Stimulated activated CD4-positive, alpha-beta T cell treated with anti-CD3 and anti-CD28 coated beads, Interleukin-4, amount 100 ng/mL, for 1 hour (primary cell): ENCODE measurements around the gene SMYD3.

Source experiments
- DNase-seq: peaks from one replicate; pipeline ENCODE4 v3.0.0-alpha.2; 2020

The SMYD3 gene

DNA sequence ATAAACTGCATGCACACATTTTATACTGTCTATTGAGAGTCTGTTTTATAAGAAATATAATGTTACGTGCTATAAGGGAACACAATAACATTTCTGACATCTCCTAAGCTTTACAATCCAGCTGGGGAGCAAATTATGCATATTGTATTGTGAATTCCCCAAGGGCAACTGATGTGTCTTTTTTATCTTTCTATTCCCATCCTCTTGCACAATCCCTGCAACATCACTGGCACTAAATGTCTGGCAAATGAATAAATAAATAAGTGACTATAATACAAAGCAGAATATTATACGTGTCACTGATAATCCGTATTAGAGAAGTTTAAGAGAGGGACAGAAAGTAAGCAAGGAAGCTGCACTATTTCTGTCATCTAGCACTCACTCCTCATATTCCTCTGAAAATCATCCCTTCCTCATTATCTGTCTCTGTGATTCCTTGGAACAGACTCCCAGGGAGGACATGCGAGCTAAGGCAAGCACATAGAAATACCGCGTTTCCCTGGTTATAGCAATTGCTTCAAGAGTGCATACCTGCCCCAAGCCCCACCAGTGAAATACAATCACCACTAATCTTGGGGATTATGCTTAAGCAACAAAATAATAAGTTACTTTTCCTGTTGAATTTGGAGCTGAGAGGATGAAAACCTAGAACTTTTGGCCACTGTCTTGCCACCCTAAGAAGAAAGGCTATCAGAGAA is 205.4 kb downstream of the SMYD3 start:
- DNase-seq, result no peak

DNA sequence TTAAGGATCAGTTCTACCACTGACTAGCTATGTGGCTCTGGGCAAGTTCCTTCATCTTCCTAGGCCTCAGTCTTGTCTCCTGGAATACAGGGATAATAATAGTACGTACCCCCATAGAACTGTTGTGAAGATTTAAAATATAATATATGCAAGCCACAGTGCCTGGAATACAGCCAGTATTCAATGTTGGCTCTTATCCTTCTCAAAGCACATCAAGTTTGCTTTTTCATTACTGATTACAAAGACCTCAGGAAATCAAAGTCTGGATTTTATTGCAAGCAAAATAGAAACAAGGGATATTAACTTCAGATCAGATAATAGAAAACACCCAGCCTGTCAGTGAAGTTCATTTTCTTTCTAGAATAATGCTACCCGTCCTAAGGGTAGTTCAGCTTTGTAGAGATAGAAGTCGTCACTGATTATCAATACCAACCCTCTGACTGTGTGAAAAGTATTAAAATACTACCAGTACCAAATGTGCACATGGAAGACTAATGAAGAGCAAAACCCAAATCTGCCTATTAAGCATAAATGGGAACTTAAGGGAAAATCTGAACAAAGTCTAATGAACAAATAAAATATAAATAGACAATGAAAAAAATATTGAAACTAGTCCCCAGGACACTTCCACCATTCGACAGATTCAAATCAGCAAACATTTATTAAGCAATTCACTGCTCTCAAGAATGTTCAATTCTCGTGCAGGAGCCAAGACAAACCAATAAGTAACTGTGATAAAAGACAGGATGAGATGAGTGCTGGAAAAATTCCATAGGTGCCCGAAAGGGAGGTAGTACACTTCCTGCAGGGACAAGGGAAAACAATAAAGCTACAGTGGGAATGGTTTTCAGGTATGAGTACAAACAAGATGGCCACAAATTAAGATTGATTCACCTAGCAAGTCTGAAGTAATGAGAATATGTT is 206.2 kb downstream of the SMYD3 start:
- no peak for DNase-seq

DNA sequence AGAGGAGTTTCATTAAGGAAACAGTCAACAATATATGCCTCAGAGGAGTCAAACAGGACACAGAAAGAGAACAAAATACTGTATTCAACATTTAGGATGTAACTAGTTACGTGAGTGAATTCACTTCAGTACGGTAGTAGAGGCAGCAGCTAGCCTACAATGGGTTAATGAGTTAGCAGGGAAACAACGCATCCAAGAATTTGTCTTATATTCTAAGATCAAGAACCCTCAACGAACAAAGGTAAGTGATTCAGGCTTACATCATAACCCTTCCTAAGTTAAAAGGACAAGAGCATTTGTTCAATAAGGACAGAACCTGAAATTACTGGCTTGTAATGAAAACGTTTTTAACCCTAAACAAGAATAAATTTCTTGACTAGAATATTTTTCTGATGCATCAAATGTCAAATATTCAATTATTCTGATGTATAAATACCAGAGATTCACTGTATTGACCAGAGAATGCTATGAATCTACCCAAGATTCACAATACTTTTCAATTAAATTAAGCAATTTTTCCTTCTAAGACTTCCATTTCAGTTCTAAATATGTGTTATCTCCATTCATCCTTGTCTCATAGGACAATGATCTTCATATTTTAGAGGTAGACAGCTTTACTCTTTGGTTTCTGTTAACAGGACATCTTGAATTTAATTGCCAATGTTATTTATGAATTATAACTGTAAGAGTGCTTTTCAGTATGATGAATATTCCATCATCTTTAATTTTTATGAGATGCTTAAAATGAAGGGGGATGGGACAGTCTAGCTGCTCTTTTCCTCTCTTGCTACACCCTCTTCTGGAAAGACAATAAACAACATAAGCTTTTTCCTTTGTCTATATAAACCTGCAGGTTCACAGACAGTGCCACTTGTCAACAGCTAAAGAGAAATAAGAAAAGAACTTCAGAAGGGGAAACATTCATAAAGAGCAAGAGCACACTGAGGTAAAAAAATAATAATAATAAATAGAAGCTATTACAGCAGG is 209.5 kb downstream of the SMYD3 start:
- DNase-seq, result no peak

DNA sequence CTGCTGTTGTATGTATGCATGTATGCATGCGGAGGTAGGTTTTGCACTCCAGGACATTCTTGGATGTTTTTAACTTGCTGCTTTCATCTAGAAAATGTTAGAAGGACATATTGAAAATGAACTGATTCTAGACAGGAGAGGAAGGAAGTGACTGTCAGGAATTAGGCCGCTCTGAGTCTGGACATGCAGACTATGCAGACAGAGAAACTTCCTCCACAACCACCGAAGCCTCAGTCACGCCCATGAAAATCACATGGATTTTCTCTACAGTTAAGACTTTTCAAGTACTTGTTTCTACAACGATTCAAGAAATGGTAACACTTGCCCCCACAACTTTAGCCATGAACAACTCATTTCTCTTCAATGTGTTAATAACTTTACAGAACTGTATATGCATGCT is 211.1 kb downstream of the SMYD3 start:
- no peak for DNase-seq

DNA sequence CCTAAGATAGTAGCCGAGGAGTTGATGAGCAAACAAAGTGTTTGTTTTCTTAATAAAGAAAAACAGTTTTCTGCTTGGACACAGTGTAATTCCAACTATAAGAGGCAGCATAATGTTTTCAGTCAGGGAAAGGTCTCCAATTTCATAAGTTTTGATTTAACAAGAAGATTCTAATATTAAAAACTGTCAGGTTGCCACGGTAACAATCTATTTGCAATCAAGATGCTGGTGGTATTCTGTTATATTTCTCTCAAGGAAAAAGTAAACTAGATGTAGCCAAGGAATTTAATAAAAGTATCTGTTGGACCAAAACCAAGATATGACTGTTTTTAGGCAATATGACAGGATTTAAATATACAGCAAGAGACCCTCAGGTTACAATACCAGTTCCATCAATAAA is 211.7 kb downstream of the SMYD3 start:
- DNase-seq, result no peak

DNA sequence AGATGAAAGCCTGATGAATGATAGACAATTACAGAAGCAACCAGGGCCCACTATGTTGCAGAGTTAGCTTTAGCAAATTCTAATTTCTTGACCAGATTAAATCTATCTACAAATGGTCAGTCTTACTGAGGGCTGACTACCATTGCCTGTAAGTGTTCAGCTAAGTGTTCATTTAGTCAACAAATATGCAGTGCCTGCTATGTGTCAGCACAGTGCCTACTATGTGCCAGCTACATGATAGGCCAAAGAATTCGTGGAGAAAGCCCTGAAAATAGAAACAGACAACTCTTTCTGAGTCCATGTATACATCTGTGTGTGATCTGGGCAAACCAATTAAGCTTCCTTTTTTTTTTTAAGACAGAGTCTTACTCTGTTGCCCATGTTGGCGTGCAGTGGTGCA is 212.8 kb downstream of the SMYD3 start:
- no peak for DNase-seq

DNA sequence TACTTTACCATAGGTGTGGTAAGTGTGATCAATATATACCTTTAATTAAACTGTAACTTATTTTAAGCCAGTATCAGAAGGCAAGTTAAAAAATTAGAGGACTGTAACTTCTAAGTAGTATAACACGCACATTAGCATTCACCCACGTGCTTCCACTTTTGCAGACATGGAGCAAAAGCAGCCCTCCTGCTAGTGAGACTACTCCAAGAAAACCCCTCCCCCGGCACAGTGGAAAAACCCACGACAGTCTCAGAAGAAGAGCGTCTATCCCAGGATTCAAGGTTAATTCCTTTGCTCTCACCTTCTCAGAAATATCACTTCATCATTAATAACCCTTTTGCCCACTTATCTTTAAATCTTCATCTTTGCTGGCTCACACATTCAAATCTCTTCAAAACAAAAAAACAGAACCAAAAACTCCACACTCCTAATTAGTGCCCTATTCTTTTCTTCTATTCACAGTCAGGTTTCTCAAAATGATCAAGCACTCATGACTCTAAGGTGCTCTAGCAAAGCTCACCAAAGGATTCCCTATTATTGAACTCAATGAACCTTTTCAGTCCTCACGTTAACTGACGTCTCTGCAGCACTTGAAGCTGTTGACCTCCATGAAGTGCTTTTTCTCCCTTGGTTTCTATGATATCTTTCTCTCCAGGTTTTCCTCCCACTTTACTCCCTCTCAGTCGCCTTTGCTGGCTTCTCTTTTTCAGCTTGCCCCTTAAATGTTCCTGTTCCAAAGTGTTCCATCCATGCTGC is 213.5 kb downstream of the SMYD3 start:
- no peak for DNase-seq

DNA sequence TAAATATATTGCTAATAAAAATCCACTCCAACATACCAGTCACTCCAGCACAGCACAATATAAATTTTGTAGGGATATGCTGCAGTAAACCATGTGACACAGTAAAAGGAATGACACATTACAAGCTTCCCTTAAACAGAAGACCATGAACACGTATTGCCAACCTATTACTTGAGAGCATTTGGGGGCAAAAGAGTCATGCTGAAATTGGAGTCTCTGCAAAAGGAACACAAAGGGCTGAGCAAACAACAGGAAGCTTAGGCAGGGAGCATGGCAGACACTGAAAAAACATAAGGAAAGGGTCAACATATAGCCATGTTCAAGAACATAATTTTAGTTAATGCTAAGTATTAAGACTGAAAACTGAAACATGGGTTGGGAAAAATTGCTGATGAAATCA is 214.5 kb downstream of the SMYD3 start:
- no peak for DNase-seq

DNA sequence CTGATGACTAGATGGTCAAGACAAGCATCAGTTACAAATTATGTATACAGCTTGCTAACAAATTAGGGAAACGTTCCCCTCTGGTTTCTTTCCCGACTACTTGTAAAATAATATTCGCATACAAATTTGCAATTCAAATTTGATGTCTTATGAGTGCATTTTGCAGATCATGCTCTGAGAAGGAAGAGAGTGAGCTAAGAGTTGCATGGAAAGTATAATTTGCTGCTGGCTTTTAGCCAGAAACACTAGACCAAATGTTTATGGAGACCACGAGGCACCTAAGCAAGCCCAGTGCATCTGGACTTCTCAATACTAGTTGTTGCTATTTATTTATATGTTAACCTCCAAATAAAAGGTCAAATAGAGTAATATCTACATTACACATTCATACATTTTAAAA is 216.0 kb downstream of the SMYD3 start:
- no peak for DNase-seq

DNA sequence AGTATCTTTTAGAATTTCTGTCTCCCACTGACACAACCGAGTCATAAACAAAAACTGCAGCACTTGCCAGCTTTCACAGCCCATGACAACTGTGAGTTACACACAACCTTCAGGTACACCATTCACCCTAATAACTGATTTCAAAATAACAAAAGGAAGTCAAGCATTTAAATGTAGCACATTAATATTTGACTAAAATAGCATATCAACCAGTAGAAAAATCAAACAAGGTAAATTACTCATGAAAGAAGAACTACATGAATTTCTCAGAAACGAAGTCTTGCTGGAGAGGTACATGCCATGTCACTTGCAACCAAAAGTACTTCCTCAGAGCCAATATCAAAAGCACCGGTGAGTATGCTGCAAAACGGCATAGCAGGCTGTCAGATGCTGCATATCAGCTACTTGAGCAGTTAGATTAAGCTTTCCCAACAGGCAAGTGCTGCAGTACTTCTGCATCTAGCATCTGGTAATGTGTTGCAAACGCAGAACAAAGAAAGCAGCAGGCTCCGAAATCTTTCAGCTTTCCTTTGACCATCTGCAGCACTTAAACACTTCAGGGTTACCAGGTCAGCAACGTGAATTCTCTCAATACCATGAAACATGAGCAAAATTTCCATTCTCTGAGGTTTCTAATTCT is 223.2 kb downstream of the SMYD3 start:
- no peak for DNase-seq

DNA sequence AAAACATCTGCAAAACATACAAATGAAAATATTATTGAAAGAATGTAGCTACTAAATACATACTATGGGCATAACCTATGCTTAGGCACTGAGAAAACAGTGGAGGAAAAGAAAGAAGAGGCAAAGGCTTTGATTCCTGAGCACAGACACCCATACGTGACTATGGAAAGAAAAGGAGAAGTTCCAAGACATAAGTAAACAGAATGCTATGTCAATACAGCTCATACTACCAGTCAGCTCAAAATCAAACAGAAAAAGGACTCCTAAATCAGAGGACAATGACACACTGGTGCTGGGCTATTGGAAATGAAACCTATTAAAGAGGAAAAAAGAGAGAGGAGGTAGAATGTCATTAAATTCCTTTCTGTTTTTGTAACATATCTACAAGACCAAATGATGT is 225.4 kb downstream of the SMYD3 start:
- no peak for DNase-seq

DNA sequence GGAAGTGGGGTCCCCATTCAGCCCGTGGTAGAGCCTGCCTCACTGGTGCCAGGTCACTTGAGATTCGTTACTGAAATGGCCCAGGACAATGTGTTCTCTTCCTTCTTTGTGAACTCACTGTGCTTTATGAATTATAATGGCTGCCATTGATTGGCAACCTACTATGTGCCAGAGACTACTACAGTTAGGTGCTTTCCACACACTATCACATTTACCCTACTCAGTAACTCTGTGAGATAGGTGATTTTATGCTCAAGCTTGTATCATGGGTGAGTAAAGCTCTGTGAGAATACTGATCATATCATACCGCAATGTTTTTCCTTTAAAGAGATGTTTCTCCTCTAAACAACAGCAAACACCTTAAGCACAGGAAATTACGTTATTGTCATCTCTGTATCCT is 225.9 kb downstream of the SMYD3 start:
- no peak for DNase-seq

DNA sequence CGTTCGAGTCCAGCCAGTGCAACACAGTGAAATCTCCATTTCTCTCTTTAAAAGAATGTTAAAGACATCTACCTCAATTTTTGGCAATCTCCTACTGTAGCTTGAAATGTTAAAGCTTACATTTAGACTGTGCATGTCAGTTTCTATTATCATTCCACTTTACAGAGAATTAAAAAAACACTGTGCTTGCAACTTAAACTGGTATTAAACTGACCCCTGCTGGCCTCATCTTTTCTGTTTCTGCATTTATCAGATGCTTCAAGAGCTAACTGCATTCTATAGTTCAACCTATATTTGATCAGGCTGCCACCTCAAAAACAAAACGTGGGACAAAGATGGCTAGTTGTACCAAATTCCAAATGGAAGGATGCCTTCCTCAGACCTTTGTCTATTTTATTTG is 226.5 kb downstream of the SMYD3 start:
- DNase-seq, result no peak

DNA sequence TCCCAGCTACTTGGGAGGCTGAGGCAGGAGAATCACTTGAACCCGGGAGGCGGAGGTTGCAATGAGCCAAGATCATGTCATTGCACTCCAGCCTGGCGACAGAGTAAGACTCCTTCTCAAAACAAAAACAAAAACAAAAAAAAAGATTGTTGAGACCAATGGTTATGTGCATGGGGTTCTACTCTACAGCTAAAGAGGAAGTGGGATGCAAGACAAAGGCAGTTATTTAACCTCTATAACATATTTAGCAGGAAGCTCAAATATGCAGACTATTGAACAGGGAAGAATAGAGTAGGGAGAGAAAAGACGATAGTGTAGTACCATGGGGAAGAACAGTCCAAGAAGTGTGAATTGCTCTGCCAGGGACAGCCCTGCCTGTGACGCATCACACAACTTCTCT is 227.7 kb downstream of the SMYD3 start:
- DNase-seq, result no peak

DNA sequence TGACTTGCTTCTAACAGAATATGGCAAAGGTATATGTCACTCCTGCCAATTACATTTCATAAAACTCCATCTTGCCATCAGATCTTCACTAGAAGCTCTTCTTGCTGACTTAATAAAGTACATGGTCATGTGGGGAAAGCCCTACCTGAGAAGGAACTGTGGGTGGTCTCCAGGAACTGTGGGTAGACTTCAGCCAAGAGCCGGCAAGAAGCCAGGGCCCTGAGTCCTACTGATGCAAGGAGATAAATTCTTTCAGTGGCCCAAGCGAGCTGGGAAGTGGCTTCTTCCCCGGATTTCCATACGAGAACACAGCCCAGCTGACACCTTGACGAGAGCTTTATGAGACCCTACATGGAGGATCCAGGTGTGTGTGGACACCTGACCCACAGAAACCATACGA is 228.7 kb downstream of the SMYD3 start:
- DNase-seq, result no peak

DNA sequence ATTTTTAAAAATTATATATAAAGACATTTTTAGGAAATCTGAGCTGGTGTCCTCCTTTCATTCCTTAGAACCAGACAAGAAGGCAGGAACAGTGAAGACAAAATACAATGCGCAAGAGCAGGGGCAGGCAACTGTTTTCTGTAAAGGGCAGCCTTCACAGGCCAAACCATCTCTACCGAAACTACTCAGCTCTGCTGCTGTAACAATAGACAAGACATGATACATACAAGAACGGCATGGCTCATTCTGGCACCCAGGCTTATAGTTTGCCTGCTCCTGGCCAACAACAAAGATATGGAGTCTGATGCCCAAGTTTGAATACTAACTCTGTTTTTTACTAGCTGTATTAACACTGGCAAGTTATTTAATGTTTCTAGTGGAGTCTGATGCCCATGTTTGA is 232.0 kb downstream of the SMYD3 start:
- DNase-seq, result no peak

DNA sequence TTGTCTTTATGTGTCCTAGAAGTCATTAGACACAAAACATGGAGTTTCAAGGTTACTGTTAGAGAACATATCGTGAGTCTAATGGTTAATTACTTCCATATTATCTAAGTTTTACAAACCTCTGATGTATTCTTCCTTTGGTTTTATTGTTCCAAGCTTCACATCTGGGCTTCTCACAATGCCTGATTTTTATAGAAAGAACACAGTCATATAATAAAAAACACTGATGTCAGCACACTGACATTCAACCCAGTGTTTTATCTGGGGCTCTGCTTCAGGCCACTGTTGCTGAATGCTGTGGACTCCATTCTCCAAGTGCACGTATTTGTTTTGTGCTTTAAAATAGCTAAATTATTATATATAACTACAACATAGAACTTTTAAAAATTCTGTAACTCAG is 232.9 kb downstream of the SMYD3 start:
- DNase-seq, result no peak

DNA sequence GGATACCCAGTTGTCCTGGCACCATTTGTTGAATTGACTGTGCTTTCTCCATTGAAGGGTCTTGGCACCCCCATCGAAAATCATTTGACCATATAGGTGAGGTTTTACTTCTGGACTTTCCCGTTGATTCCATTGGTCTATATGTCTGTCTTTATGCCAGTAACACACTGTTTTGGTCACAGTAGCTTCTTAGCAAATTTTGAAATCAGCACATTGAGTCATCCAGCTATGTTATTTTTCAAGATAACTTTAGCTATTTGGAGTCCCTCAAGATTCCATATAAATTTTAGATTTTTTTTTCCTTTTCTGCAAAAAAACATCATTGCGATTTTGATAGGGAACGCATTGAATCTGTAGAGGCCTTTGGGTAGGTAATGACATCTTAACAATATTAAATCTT is 235.6 kb downstream of the SMYD3 start:
- DNase-seq, result no peak

DNA sequence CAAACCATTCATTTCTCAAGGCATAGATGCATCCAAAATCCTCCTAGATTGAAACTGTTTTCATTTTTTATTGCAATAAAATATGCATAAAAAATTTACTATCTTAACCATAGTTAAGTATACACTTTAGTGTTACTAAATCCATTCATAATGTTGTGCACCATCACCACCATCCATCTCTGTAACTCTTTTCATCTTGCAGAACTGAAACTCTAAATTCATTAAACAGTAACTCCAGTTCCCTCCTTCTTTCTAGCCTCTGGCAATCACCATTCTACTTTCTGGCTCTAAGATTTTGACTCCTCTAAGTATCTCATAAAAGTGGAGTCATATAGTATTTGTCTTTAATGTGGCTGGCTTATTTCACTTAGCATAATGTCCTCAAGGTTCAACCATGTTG is 236.8 kb downstream of the SMYD3 start:
- no peak for DNase-seq

DNA sequence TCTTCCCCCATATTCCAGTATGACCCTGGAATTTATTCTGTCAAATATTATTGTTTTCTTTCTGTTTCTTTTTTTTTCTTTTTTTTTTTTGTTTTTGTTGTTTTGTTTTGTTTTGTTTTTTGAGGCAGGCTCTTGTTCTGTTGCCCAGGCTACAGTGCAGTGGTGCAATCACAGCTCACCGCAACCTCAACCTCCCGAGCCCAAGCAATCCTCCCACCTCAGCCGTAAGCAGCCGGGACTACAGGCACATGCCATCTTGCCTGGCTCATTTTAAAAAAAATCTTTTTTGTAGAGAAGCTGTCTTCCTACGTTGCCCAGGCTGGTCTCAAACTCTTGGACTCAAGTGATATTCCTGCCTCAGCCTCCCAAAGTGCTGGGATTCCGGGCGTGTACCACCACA is 237.6 kb downstream of the SMYD3 start:
- no peak for DNase-seq

DNA sequence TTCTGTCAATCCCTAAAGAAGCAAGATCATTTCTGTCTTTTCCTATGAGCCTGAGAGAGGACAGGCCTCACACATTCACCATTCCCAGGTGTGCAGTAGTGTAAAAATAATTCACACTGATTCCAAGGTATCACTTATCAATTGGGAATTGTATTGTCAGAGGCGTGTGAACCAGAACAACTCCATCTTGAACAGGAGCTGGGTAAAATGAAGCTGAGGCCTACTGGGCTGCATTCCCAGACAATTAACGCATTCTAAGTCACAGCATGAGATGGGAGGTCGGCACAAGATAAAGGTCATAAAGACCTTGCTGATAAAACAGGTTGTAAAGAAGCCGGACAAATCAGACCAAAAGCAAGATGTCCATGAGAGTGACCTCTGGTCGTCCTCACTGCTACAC is 239.2 kb downstream of the SMYD3 start:
- no peak for DNase-seq

DNA sequence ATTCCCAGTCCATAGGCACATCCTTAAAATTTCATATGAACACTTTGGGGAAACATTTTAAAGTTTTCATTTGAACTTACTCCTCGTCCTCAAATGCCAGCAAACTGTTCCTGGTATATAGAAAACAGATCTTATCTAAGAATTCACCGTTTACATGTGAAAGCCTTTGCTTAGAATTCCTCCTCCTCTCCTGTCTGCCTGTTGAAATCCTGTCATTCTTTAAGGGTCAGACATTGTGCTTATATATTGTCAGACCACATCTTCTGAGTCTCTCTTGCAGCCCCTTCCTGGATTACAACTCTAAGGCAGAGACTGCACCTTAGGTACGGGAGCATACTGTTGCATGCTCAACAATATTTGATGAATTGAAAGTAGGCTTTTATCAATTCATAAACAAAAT is 239.7 kb downstream of the SMYD3 start:
- DNase-seq, result no peak
